ENCODE results near the gene TNS1. TPM values are rescaled to one million over a fixed set of nuclear protein-coding genes. Genes with fewer than 3 reads are reported as not detected.

The TNS1 gene
- total and polyA plus RNA-seq, 8 donors: 38.5 to 166 (median 102) TPM

GRCh38 chr2:217842017-217842416 lies 160.8 kb downstream of the TNS1 start:
- Histone ChIP-seq H3K4me3 (no peak overlapping the region), H3K27ac (no peak overlapping the region), H3K4me1 (no peaks in the 10 kb centered on the region), H3K9me3 (no peaks in the 10 kb centered on the region), H3K36me3 (peaks cover 2 to 29% (median 7%) of the 10 kb centered on the region in 3 donors), H3K27me3 (no peaks in the 10 kb centered on the region)
- ATAC-seq (no peak), DNase-seq (no peak), FAIRE-seq (no peak)
- no peak for TF ChIP-seq CTCF (IDR thresholded peaks at IDR 0.05)
- 59 to 62% methylated on average over 2 of the region's 2 CpGs for WGBS, 2 donors
- intact Hi-C loops (cut with DNase I): no loop called here

GRCh38 chr2:217840522-217840921 lies 162.3 kb downstream of the TNS1 start:
- Histone ChIP-seq H3K4me1 (no peaks in the 10 kb centered on the region), H3K9me3 (no peaks in the 10 kb centered on the region), H3K4me3 (no peak overlapping the region), H3K27me3 (no peaks in the 10 kb centered on the region), H3K27ac (no peak overlapping the region), H3K36me3 (peaks cover 0 to 24% (median 8%) of the 10 kb centered on the region in 3 donors)
- 90 to 97% methylated on average over 3 of the region's 3 CpGs for WGBS, 2 donors
- ATAC-seq (no peak), FAIRE-seq (no peak), DNase-seq (peak in 2 of 6 donors; percentile 49 to 55)
- intact Hi-C loops (cut with DNase I): no loop called here
- no peak for TF ChIP-seq CTCF (IDR thresholded peaks at IDR 0.05)

- no peaks in the 10 kb centered on the region for H3K9me3 ChIP-seq
- intact Hi-C loops (cut with DNase I): no loop called here
- no peak for TF ChIP-seq CTCF (IDR thresholded peaks at IDR 0.05)
- DNase-seq (peak in 1 of 6 donors; percentile 44), ATAC-seq (no peak), FAIRE-seq (no peak)
- no peaks in the 10 kb centered on the region for H3K27me3 ChIP-seq
- peaks cover 0 to 24% (median 13%) of the 10 kb centered on the region in 3 donors for H3K36me3 ChIP-seq
- H3K4me1 ChIP-seq: no peaks in the 10 kb centered on the region
- no peak overlapping the region for H3K4me3 ChIP-seq
- 93 to 99% methylated on average over 7 of the region's 7 CpGs for WGBS, 2 donors
- H3K27ac ChIP-seq: no peak overlapping the region
Observed at GRCh38 chr2:217839750-217840107, 163.1 kb downstream of the TNS1 start.

- Histone ChIP-seq H3K27ac (no peak overlapping the region), H3K36me3 (peaks cover 0 to 28% (median 17%) of the 10 kb centered on the region in 3 donors), H3K9me3 (no peaks in the 10 kb centered on the region), H3K27me3 (no peaks in the 10 kb centered on the region), H3K4me1 (no peaks in the 10 kb centered on the region), H3K4me3 (no peak overlapping the region)
- peak in 2 of 6 donors; percentile 24 to 43 for DNase-seq
- no peak for TF ChIP-seq CTCF (IDR thresholded peaks at IDR 0.05)
- intact Hi-C loops (cut with DNase I): no loop called here
- FAIRE-seq: no peak
- ATAC-seq: no peak
- WGBS, 2 donors: 91 to 93% methylated on average over 10 of the region's 10 CpGs
Observed at GRCh38 chr2:217839073-217839749, 163.6 kb downstream of the TNS1 start.

- DNase-seq (peak in 3 of 6 donors; percentile 1 to 45 (median 41)), ATAC-seq (peak in 1 of 4 donors; percentile 3), FAIRE-seq (no peak)
- Histone ChIP-seq H3K4me3 (no peak overlapping the region), H3K4me1 (no peaks in the 10 kb centered on the region), H3K27ac (no peak overlapping the region), H3K9me3 (no peaks in the 10 kb centered on the region), H3K27me3 (no peaks in the 10 kb centered on the region), H3K36me3 (peaks cover 0 to 36% (median 20%) of the 10 kb centered on the region in 3 donors)
- intact Hi-C loops (cut with DNase I): no loop called here
- WGBS, 2 donors: 72 to 79% methylated on average over 4 to 5 of the region's 5 CpGs
- TF ChIP-seq CTCF (IDR thresholded peaks at IDR 0.05): no peak
Observed at GRCh38 chr2:217838409-217838831, 164.4 kb downstream of the TNS1 start.

Data from pancreas (tissue), 10 donors.